GM21576 (cell line): ENCODE results near the gene RNF167.

Experiments
- ATAC-seq: cut with Tn5 transposase; IDR thresholded peaks from one replicate; pipeline ENCODE4 v1.9.1; 2021; ENCODE audit warnings: mild to moderate bottlenecking, moderate library complexity; ENCODE audit not compliant: unreplicated experiment

RNF167 gene

DNA sequence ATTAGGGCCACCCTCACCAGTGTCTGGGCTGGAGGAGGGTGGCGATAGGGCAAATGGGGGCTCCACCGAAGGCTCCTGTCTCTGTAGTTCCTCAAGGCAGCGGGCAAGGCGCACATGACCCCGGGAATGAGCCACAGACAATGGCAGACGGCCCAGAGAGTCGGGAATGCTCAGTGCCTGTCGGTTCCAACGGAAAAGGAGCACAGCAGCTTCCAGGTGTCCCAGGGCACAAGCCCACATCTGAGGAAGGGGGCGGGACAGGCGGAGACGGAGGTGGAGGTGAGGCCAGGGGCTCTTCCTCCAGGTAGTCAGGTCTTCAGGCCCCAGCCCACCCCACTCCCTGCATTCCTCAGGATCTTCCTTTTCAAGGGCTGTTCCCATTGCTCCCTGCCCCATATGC is 32.7 kb downstream of the RNF167 start:
- ATAC-seq: no peak

DNA sequence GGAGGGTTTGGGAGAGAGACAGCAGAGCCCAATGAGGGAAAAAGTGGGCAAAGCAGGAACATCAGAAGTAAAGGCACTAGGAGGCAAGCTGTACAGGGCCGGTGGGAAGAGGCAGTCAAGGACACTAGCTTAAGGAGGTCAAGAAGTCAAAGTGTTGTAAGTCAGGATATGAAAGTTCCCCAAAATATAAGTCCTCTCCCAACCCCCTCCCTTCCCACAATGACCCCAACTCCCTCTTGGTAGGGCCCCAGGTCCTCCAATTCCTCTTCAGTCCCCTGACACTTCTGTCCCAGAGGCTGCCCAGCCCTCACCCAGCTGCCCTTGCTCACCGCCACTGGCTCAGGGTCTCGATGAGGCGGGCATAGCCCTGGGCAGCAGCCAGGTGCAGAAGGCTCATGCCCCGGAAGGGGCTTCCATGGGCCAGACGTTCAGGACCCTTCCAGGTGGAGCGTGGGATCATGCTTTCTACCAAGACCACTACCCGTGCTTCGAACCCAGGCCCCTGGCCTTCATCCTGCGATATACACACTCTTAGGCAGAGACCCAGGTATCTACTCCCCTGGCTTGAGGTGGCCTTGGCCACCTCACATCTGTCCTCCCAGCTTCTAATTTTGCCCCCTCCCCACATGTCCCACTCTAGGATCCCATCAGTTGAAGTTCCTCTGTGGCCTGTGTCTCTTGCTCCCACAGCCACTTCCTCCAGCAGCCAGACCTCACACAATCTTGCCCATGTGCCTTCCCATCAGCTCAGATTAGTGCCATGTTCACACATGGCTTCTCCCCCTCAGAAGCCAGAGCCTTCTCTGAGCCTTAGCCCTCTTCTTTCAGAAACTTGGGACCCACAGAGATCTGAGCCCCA is 33.4 kb downstream of the RNF167 start:
- ATAC-seq: no peak

DNA sequence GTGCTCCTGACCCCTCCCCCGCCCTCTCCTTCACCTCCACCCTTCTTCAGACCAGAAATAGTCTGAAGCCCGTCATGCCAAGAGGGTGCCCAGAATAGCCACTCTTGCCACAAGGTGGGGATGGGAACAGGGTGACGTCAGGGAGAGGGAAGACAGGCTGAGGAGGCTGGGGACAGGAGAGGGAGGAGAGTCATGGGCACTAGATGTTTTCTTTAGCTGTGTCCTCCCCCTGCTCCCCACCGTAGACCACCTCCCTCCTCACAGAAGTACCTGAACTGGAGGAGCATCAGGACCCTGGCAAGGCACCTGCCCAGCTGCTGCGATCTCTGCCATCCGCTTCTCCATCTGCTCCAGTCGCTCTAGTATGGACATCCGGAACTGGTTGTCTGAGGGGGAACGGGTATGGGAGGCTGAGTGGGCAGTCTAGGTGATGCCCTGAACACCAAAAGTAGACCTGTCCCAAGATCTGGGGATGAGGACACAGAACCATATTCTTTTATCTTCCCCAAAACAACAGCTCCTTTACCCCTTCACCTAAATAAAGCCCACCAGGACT is 34.1 kb downstream of the RNF167 start:
- no peak for ATAC-seq

- no peak for ATAC-seq
Measured at GRCh38 chr17:4978726-4979125, 38.7 kb downstream of the RNF167 start.

DNA sequence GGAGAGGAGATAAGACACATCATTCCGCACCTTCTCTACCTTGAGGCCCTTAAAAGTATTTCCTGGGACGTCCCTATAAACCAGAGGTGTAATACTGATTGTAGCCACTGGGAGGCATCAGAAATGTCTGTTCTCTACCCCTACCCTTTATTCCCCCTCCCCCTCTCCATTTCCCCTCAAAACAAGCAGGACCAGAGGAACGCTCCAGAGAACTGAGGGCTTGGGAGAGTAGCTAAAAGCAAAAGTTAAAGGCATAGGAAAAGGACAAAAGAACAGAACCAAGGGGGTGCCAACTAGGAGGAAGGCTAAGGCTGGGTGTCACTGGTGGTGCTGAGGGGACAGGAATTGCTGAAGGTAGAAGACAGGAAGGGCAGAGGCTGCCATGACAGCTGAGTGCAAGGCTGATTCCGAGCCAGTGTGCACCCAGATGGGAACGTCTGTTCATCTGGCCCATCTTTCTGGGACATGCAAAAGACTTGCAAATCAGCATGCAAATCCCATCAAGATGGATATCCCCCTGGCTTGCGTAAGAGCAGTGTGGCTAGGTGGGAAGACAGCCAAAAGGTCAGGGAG is 40.7 kb downstream of the RNF167 start:
- ATAC-seq: no peak

DNA sequence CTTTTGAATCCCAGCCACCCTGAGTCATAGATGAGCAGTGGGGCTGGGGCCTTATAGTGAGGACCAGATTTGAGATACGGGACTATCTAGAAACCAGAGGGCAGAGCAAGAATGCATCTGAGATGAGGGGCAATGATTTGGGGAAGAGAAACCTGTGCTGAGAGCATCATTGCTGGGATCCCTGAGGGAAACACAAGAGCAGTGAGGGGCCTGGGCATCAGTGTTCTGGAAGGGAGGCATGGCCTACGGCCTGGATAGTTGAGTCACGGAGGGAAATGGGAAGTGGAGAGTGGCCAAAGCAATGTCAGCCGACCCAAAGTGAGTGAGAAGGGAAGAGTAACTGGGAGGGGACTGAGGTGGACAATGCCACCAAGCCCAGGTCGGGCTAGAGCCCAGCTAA is 42.2 kb downstream of the RNF167 start:
- no peak for ATAC-seq

DNA sequence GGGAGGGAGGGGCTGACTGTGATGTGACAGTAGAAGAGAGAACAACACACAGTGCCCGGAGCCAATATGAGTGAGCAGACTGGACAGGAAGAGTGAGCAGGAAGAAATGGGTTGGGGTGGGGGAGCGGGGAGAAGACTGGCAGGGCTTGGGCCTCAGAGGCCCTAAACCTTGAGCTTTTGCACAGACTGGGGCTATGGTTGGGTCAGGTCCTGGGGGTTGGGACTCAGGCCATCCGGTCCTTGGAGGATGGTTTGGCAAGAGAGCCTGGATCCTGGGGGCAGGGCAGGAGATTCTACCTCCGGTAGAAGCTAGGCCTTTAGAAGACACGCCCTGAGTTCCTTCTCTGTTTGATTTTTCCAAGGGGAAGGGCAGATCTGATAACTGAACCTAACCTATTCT is 46.3 kb downstream of the RNF167 start:
- no peak for ATAC-seq

DNA sequence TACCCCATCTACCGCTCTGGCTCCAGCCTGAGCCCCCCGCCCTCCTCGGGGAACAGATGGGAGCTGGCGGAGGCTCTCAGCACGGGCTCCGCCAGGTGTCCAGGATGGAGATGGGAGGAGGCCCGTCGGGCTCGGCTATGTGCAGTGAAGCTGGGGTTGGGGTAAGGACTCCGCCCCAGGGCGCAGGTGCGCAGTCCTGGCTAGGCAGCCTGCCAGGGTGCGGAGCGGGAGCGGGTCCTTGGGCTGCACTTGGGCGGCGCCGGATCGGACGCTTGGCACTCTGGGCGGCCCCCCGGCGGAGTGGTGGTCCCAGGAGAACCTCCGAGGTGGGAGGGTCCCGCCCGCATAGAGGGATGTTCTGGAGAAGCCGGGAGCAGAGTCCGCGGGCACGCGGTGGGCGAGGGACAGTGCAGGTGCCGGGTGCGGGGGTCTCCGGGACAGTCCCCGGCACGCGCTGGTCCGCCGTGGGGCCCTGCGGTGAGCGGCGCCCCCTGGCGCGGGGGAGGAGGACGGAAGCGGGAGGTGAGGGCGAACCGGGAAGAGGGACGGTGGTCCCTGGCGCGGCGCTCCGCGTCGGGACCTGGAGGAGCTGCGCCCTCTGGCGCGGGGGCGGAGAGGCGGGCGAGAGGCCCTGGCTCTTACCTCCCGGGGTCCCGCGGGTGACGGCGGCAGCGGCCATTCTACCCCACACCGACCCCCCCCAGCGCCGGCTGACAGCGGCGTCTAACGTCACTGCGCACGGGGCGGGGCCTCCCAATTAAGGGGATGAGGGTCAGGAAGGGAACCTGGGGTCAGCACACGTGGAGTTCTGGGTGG is 47.1 kb downstream of the RNF167 start, which contains the start of gene CAMTA2:
TSS of gene CAMTA2 (minus strand) at position 725 of the 816 bp plus-strand sequence. CDS start 1,453 bp downstream, outside the sequence.
- ATAC-seq: peak; percentile 65

DNA sequence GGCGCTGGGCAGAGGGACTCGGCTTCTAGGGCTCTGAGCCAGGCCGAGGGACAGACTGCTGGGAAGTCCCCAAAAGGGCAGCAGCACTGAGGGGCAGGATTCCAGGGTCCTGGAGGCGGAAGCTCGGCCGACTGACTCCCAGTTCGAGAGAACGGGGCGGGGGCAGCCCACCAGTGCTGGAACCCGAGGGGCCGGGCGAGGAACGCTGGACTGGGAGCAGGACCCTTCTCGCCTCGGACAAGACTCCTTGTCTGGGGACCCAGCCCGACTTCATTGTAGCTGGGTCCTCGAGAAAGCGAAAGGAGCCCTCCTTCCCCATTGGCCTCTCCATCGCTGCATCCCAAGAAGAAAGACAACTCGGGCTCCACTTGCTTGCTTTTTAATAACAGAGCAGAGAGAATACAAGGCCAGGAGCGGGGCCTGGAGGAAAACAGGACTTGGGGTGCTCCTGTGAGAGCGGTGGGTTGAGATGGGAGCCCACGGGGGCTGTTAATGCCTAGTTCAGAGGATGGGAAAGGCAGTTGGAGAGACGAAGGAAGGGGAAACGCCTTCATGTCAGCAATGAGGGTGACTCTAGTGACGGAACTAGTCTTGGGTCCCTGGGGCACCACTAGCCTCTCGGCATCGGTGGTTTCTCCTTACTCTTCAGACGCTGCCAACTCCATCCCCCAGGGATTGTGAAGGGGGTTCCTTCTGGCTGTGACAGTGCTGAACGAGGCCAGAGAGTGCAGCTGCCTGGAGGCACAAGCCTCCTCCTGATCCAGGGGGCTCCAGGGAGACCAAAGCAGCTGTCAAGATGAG is 47.9 kb downstream of the RNF167 start:
- ATAC-seq: no peak

DNA sequence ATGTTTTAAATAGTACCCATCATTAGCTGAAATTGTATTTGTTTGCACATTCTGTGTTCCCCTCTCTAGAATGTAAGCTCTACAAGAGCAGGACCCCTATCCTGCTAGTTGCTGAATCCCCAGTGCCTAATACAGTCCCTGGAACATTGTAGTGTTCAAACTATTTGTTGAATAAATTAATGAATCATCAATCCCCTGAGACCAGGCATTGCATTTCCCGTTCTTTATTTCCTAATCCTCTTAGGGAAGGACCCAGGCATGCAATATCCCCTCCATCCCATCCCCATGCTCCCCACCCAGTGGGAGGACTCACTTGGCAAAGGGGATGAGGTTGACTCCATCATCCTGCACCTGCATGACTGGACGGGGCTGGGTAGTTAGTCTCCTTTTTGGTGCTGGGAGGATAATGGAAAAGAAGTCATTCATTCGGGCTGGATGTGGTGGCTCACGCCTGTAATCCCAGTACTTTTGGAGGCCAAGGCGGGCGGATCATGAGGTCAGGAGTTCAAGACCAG is 54.1 kb downstream of the RNF167 start:
- no peak for ATAC-seq
